Liver (tissue), 9 donors: ENCODE measurements around the gene PTK7. TPM values are rescaled to one million over a fixed set of nuclear protein-coding genes. Genes with fewer than 3 reads are reported as not detected.

ENCODE experiments used
- DNase-seq: peaks from one replicate; pipeline ENCODE4 v3.0.0-alpha.2; 2017; ENCODE audit warnings: low spot score
- H3K27ac ChIP-seq, 2 donors: one replicate each; pipeline ENCODE4 v1.7.0; 2013; ENCODE audit warnings: inconsistent platforms in 2 of 2, low read length in 2 of 2, control low read depth in 1 of 2, low read depth in 1 of 2, mild to moderate bottlenecking in 1 of 2
- H3K27me3 ChIP-seq, 4 donors: one replicate each; pipeline versions ENCODE4 v1.6.1 to v1.7.0; 2013; ENCODE audit warnings: low read length in 3 of 4, inconsistent platforms in 1 of 4, mild to moderate bottlenecking in 1 of 4, moderate library complexity in 1 of 4; ENCODE audit not compliant: control insufficient read depth in 4 of 4, insufficient read depth in 4 of 4
- H3K36me3 ChIP-seq, 4 donors: one replicate each; pipeline versions ENCODE4 v1.6.1 to v1.7.0; 2013; ENCODE audit warnings: low read length in 3 of 4, mild to moderate bottlenecking in 3 of 4, low read depth in 1 of 4, moderate library complexity in 1 of 4; ENCODE audit not compliant: control insufficient read depth in 4 of 4, insufficient read depth in 3 of 4
- H3K4me1 ChIP-seq, 4 donors: one replicate each; pipeline versions ENCODE4 v1.6.1 to v1.7.0; 2013; ENCODE audit warnings: low read length in 3 of 4, mild to moderate bottlenecking in 3 of 4, moderate library complexity in 1 of 4; ENCODE audit not compliant: control insufficient read depth in 4 of 4, insufficient read depth in 4 of 4
- H3K4me3 ChIP-seq, 3 donors: one replicate each; pipeline versions ENCODE4 v1.6.1 to v1.7.0; 2013; ENCODE audit warnings: low read length in 3 of 3, control low read depth in 1 of 3, low read depth in 1 of 3, mild to moderate bottlenecking in 1 of 3
- H3K9ac ChIP-seq, 2 donors: one replicate each; pipeline ENCODE4 v1.7.0; 2013; ENCODE audit warnings: low read length in 2 of 2, mild to moderate bottlenecking in 2 of 2, moderate library complexity in 2 of 2, control low read depth in 1 of 2, low read depth in 1 of 2
- H3K9me3 ChIP-seq, 4 donors: one replicate each; pipeline versions ENCODE4 v1.6.1 to v1.7.0; 2013; ENCODE audit warnings: low read length in 3 of 4; ENCODE audit not compliant: control insufficient read depth in 4 of 4
- ATF3 ChIP-seq: IDR thresholded peaks from 2 replicates; pipeline ENCODE4 v1.6.1; 2016; ENCODE audit warnings: antibody characterized with exemption
- EGR1 ChIP-seq, 2 donors: IDR thresholded peaks; 2 replicates each; pipeline ENCODE4 v1.6.1; 2016 to 2018; ENCODE audit warnings: antibody characterized with exemption in 2 of 2, low read depth in 2 of 2
- GABPA ChIP-seq, 2 donors: IDR thresholded peaks in 1 of 2; conservative IDR thresholded peaks in 1 of 2; 2 replicates each; pipeline ENCODE4 v1.6.1; 2016; ENCODE audit warnings: antibody characterized with exemption in 2 of 2, mild to moderate bottlenecking in 1 of 2, moderate library complexity in 1 of 2
- HNF4A ChIP-seq, 2 donors: conservative IDR thresholded peaks; 2 replicates each; pipeline ENCODE4 v1.6.1; 2016; ENCODE audit warnings: antibody characterized with exemption in 2 of 2, mild to moderate bottlenecking in 2 of 2
- HNF4G ChIP-seq: IDR thresholded peaks from 2 replicates; pipeline ENCODE4 v1.6.1; 2016; ENCODE audit warnings: antibody characterized with exemption
- JUND ChIP-seq, 2 donors: IDR thresholded peaks; 2 replicates each; pipeline ENCODE4 v1.6.1; 2016; ENCODE audit warnings: antibody characterized with exemption in 2 of 2
- MAX ChIP-seq: IDR thresholded peaks from 2 replicates; pipeline ENCODE4 v1.6.1; 2016; ENCODE audit warnings: antibody characterized with exemption
- RAD21 ChIP-seq, 2 donors: IDR thresholded peaks; 2 replicates each; pipeline ENCODE4 v1.6.1; 2016; ENCODE audit warnings: antibody characterized with exemption in 2 of 2, mild to moderate bottlenecking in 2 of 2
- REST ChIP-seq: IDR thresholded peaks from 2 replicates; pipeline ENCODE4 v1.6.1; 2016; ENCODE audit warnings: antibody characterized with exemption, mild to moderate bottlenecking
- SP1 ChIP-seq: IDR thresholded peaks from 2 replicates; pipeline ENCODE4 v1.6.1; 2018; ENCODE audit warnings: antibody characterized with exemption, mild to moderate bottlenecking
- TAF1 ChIP-seq: conservative IDR thresholded peaks from 2 replicates; pipeline ENCODE4 v1.6.1; 2016; ENCODE audit warnings: antibody characterized with exemption, mild to moderate bottlenecking
- ZBTB33 ChIP-seq: IDR thresholded peaks from 2 replicates; pipeline ENCODE4 v1.6.1; 2016; ENCODE audit warnings: antibody characterized with exemption
- WGBS: extraction: QIAGEN DNeasy Blood & Tissue Kit; methylation state at CpG from one replicate; pipeline ENCODE4 v1.1.7; 2013; 5-methylcytosine and 5-hydroxymethylcytosine counted together
- polyA plus RNA-seq, 2 donors: library from polyadenylated mRNA; stranded (reverse) in 1 of 2; unstranded in 1 of 2; fragments of 200-250 nt in 1 of 2; fragments of >200 nt in 1 of 2; fragmentation: Nextera tagmentation in 1 of 2; extraction: Ambion mirVana in 1 of 2; gene quantifications; one replicate each; pipeline versions ENCODE4 v1.2.1 to v1.2.3, GENCODE V29; 2013 to 2015
- total RNA-seq, 2 donors: library from RNA; depleted of rRNA; stranded (reverse); fragments of >200 nt; gene quantifications; one replicate each; pipeline ENCODE4 v1.2.3, GENCODE V29; 2014
- donor health status: healthy.
- donor health status: healthy.
- donor health status: healthy.
- donor health status: healthy.
- donor health status: healthy.

PTK7 gene
- total and polyA plus RNA-seq, 4 donors = 0.67 to 10.5 (median 1.3) TPM

GRCh38 chr6:43193929-43194328 is 117.8 kb downstream of the PTK7 start:
- Histone ChIP-seq H3K36me3 (peaks cover 8 to 32% (median 19%) of the 10 kb centered on the region in 4 donors), H3K4me3 (no peak overlapping the region), H3K9me3 (no peaks in the 10 kb centered on the region), H3K9ac (no peak overlapping the region), H3K27me3 (no peaks in the 10 kb centered on the region), H3K27ac (no peak overlapping the region), H3K4me1 (no peaks in the 10 kb centered on the region)
- 95% methylated on average over 5 of the region's 5 CpGs for WGBS
- no peak for DNase-seq
- TF ChIP-seq TAF1 = no peak
- no peak for TF ChIP-seq HNF4A (conservative IDR thresholded peaks at IDR 0.05)
- TF ChIP-seq ATF3 = no peak
- TF ChIP-seq REST = no peak

GRCh38 chr6:43196337-43196736 is 120.2 kb downstream of the PTK7 start:
- TF ChIP-seq TAF1 (no peak), SP1 (no peak), HNF4A (conservative IDR thresholded peaks at IDR 0.05) (no peak), ATF3 (no peak), JUND (IDR thresholded peaks at IDR 0.05) (no peak), RAD21 (IDR thresholded peaks at IDR 0.05) (no peak), GABPA (IDR thresholded peaks at IDR 0.05 in 1 of 2, conservative IDR thresholded peaks at IDR 0.05 in 1 of 2) (no peak), ZBTB33 (no peak), EGR1 (IDR thresholded peaks at IDR 0.05; ENCODE audit: low read depth in 2 of 2) (no peak), HNF4G (no peak)
- H3K9ac ChIP-seq = no peak overlapping the region
- WGBS = 84% methylated on average over 5 of the region's 5 CpGs
- no peak for DNase-seq
- H3K36me3 ChIP-seq = peaks cover 8 to 51% (median 29%) of the 10 kb centered on the region in 4 donors
- no peak overlapping the region for H3K4me3 ChIP-seq
- no peaks in the 10 kb centered on the region for H3K9me3 ChIP-seq
- H3K27me3 ChIP-seq = no peaks in the 10 kb centered on the region
- H3K4me1 ChIP-seq = no peaks in the 10 kb centered on the region
- no peak overlapping the region for H3K27ac ChIP-seq

- DNase-seq = no peak
- no peaks in the 10 kb centered on the region for H3K9me3 ChIP-seq
- no peaks in the 10 kb centered on the region for H3K4me1 ChIP-seq
- H3K27me3 ChIP-seq = no peaks in the 10 kb centered on the region
- TF ChIP-seq ZBTB33 (no peak), MAX (no peak)
- no peak overlapping the region for H3K9ac ChIP-seq
- H3K36me3 ChIP-seq = peaks cover 4 to 50% (median 28%) of the 10 kb centered on the region in 4 donors
- no peak overlapping the region for H3K4me3 ChIP-seq
- no peak overlapping the region for H3K27ac ChIP-seq
- WGBS = 96% methylated on average over 6 of the region's 6 CpGs
Observed at GRCh38 chr6:43199912-43200311, 123.8 kb downstream of the PTK7 start.
